Tibial nerve (tissue), 4 donors: Measurements from ENCODE around the gene CCDC88A.

ENCODE experiments used
- CTCF ChIP-seq, 5 experiments: fragments of 200-600 bp in 3 of 5; fragments of 450-650 bp in 2 of 5; sonication (generic) in 3 of 5; IDR thresholded peaks; one replicate each; pipeline ENCODE4 v1.5.1; 2016 to 2019; ENCODE audit warnings: antibody characterized with exemption in 5 of 5, mild to moderate bottlenecking in 3 of 5, moderate library complexity in 2 of 5
- EP300 ChIP-seq, 2 donors: sonication (generic); formaldehyde crosslinking; IDR thresholded peaks; one replicate each; pipeline ENCODE4 v1.6.1; 2017; ENCODE audit warnings: antibody characterized with exemption in 2 of 2, mild to moderate bottlenecking in 1 of 2
- POLR2A ChIP-seq, 2 donors: fragments of 450-650 bp; IDR thresholded peaks; one replicate each; pipeline ENCODE4 v1.6.1; 2017; ENCODE audit warnings: antibody characterized with exemption in 2 of 2, mild to moderate bottlenecking in 2 of 2, moderate library complexity in 2 of 2

GRCh38 chr2:55334728-55335127, 84.9 kb downstream of the CCDC88A start:
- no peak for TF ChIP-seq CTCF (IDR thresholded peaks at IDR 0.05)
- TF ChIP-seq POLR2A (IDR thresholded peaks at IDR 0.05) = no peak
- TF ChIP-seq EP300 (IDR thresholded peaks at IDR 0.05) = no peak
